ENCODE measurements around the gene EIF6. TPM values are rescaled to one million over a fixed set of nuclear protein-coding genes. Genes with fewer than 3 reads are reported as not detected.

EIF6 gene
- total RNA-seq, 1 experiment from 2014 or later: 154 TPM

DNA sequence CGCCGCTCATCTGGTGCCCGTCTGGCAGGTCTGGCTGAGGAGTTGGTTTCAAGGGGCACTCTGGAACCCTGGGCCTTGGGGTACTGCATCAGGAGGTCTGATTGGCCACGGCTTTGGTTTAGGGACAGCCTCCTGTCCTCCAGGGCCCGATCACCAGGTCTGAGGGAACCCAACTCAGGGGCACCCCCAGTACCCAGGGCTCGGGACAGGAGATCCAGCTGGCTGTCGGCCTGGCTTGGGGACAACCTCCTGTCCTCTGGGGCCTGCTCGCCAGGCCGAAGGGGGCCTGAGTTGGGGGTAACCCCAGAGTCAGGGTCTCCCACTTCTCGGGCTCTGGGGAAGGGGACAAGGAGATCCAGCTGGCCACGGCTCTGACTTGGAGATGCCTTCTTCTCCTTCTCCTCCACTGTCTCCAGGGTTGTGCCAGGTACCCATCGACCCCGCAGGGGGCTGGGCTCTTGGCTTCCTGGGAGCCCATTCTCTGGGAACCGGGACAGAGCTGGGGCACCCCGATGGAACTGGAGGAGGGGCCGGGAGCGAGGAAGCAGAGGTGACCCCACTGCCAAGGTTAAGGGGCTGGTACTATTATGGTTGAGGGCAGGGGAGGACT, 2.4 kb upstream of the EIF6 start:
- in situ Hi-C loops (cut with HindIII; ENCODE audit: low pct_unique_long_range_greater_than_20kb, low sequenced_read_pairs): no loop called here
- DNase-seq (ENCODE audit: low read depth, low spot score): no peak

DNA sequence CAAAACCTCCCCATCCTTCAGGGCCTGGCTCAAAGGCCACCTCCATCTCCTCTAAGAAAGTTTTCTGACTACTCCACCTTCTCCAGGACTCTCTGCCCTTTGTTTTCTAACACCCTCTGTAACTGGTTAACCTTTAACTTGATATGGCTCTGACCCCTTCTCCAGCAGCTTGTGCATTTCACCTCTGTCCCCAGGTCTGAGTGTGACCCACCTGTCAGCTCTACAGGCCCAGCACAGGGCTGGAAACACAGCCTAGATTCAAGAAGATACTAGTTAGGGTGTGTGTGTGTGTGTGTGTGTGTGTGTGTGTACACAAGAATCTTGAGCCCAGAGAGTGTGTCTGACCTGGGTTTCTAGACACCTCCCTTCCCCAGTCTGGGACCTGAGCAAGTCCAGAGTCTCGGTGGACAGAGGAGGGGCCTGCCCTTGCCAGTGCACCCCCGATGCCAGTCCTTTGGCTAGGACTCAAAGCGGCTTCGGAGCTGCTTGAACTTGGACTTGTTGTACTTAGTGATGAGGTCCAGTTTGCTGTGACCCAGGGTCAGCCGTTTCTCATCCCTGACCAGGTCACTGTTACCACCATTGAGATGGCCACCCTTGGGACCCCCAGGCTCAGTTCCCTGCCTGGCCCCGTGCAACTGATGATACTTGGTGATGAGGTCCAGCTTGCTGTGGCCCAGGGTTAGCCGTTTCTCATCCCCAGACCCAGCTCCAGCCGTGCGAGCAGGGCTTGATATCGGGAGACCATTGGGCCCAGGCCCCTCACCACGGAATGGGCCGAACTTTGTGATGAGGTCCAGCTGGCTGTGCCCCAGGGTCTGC, 1.7 kb upstream of the EIF6 start:
- in situ Hi-C loops (cut with HindIII; ENCODE audit: low pct_unique_long_range_greater_than_20kb, low sequenced_read_pairs): no loop called here

DNA sequence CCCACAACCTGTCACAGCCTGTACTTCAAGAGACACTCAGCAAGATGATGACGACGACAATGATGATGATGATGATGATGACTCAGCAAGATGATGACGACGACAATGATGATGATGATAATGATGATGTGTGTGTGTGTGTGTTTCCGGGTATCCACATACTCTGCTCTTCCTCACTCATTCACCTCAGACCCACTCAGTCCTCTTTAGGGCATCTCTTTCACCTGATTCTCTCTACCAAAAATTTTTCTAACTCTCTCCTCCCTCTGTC, 1.2 kb upstream of the EIF6 start:
- in situ Hi-C loops (cut with HindIII; ENCODE audit: low pct_unique_long_range_greater_than_20kb, low sequenced_read_pairs): no loop called here
- no peak for DNase-seq (ENCODE audit: low read depth, low spot score)

More for the DNA sequence above, 1.7 kb upstream of the EIF6 start:
- DNase-seq (ENCODE audit: low read depth, low spot score): no peak

GRCh38 chr20:35284992-35285805, 627 bp upstream of the EIF6 start:
- in situ Hi-C loops (cut with HindIII; ENCODE audit: low pct_unique_long_range_greater_than_20kb, low sequenced_read_pairs): no loop called here

GRCh38 chr20:35283441-35284266, 918 bp downstream of the EIF6 start:
- in situ Hi-C loops (cut with HindIII; ENCODE audit: low pct_unique_long_range_greater_than_20kb, low sequenced_read_pairs): no loop called here

More at GRCh38 chr20:35284992-35285805, 627 bp upstream of the EIF6 start:
- no peak for DNase-seq (ENCODE audit: low read depth, low spot score)

DNA sequence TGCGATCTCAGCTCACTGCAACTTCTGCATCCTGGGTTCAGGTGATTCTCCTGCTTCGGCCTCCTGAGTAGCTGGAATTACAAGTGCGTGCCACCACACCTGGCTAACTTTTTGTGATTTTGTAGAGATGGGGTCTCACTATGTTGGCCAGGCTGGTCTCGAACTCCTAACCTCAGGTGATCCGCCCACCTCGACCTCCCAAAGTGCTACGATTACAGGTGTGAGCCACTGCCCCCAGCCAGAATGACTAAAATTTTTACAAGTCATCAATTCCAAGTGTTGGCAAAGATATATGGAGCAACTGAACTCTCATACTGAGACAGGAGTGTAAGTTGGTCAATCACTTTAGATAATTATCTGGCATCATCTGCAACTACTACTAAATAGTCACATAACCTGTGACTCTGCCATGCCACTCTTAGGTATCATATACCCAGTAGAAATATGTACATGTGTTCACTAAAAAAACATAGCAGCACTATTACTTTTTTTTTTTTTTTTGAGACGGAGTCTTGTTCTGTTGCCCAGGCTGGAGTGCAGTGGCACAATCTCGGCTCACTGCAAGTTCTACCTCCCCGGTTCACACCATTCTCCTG, 3.0 kb downstream of the EIF6 start:
- no peak for DNase-seq (ENCODE audit: low read depth, low spot score)
- in situ Hi-C loops (cut with HindIII; ENCODE audit: low pct_unique_long_range_greater_than_20kb, low sequenced_read_pairs): no loop called here

More at GRCh38 chr20:35283441-35284266, 918 bp downstream of the EIF6 start:
- DNase-seq (ENCODE audit: low read depth, low spot score): no peak

GRCh38 chr20:35280523-35280922, 4.0 kb downstream of the EIF6 start:
- no peak for DNase-seq (ENCODE audit: low read depth, low spot score)
- in situ Hi-C loops (cut with HindIII; ENCODE audit: low pct_unique_long_range_greater_than_20kb, low sequenced_read_pairs): no loop called here

GRCh38 chr20:35279533-35280174, 4.9 kb downstream of the EIF6 start:
- in situ Hi-C loops (cut with HindIII; ENCODE audit: low pct_unique_long_range_greater_than_20kb, low sequenced_read_pairs): no loop called here
- no peak for DNase-seq (ENCODE audit: low read depth, low spot score)

GRCh38 chr20:35279040-35279439, 5.5 kb downstream of the EIF6 start:
- DNase-seq (ENCODE audit: low read depth, low spot score): no peak
- in situ Hi-C loops (cut with HindIII; ENCODE audit: low pct_unique_long_range_greater_than_20kb, low sequenced_read_pairs): no loop called here

- in situ Hi-C loops (cut with HindIII; ENCODE audit: low pct_unique_long_range_greater_than_20kb, low sequenced_read_pairs): no loop called here
These were observed 6.8 kb downstream of the EIF6 start, which contains the start of gene MMP24OS for GRCh38 chr20:35277531-35278395. MMP24OS (minus strand) TSS chr20:35278122; CDS start chr20:35277929, 193 bp downstream.

GRCh38 chr20:35277127-35277526, 7.4 kb downstream of the EIF6 start:
- in situ Hi-C loops (cut with HindIII; ENCODE audit: low pct_unique_long_range_greater_than_20kb, low sequenced_read_pairs): no loop called here
- no peak for DNase-seq (ENCODE audit: low read depth, low spot score)

More at GRCh38 chr20:35277531-35278395, 6.8 kb downstream of the EIF6 start, which contains the start of gene MMP24OS:
- peak; percentile 86 for DNase-seq (ENCODE audit: low read depth, low spot score)

GRCh38 chr20:35276408-35276807, 8.2 kb downstream of the EIF6 start:
- in situ Hi-C loops (cut with HindIII; ENCODE audit: low pct_unique_long_range_greater_than_20kb, low sequenced_read_pairs): no loop called here
- no peak for DNase-seq (ENCODE audit: low read depth, low spot score)

GRCh38 chr20:35275741-35276251, 8.8 kb downstream of the EIF6 start:
- in situ Hi-C loops (cut with HindIII; ENCODE audit: low pct_unique_long_range_greater_than_20kb, low sequenced_read_pairs): no loop called here
- no peak for DNase-seq (ENCODE audit: low read depth, low spot score)

DNA sequence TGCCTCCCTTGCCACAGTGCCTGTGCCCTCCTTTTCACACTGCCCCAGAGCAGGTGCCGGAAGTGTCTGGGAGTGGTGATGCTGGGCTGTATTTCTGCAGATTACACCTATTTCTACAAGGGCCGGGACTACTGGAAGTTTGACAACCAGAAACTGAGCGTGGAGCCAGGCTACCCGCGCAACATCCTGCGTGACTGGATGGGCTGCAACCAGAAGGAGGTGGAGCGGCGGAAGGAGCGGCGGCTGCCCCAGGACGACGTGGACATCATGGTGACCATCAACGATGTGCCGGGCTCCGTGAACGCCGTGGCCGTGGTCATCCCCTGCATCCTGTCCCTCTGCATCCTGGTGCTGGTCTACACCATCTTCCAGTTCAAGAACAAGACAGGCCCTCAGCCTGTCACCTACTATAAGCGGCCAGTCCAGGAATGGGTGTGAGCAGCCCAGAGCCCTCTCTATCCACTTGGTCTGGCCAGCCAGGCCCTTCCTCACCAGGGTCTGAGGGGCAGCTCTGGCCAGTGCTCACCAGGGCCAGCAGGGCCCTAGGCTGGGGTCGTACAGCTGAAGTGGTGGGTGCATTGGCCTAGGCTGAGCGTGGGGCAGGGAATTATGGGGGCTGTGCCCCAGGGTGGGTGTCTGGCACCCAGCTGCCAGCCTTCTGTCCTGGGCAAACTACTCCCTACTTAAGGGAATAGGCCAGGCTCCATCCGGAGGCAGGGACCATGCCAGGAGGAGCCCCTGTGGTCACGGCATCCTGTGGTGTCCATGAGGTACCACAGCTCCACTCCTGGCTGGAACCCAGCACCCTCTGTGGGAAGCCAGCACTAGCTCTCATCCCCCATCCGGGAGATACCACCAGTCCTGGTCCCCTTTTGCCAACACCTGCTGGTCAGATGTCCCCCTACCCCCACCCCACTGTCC, 10.1 kb downstream of the EIF6 start:
- in situ Hi-C loops (cut with HindIII; ENCODE audit: low pct_unique_long_range_greater_than_20kb, low sequenced_read_pairs): no loop called here
- DNase-seq (ENCODE audit: low read depth, low spot score): no peak

Data from SK-MEL-5 (cell line).